B cell (primary cell): Measurements from ENCODE around the gene PYHIN1.

Experiments
- CTCF ChIP-seq: fragments of 200-600 bp; IDR thresholded peaks from one replicate; pipeline ENCODE4 v1.8.0; 2022; ENCODE audit warnings: antibody characterized with exemption, mild to moderate bottlenecking
- EZH2 ChIP-seq: IDR thresholded peaks from 2 replicates; pipeline ENCODE4 v1.6.1; 2012; ENCODE audit warnings: borderline replicate concordance, low read depth, mild to moderate bottlenecking, moderate library complexity, low read length; ENCODE audit not compliant: insufficient read depth, poor library complexity, severe bottlenecking

- TF ChIP-seq CTCF, result no peak
- TF ChIP-seq EZH2, result no peak
These were observed 83.5 kb downstream of the PYHIN1 start for GRCh38 chr1:159014851-159015250.
